Naive thymus-derived CD8-positive, alpha-beta T cell (primary cell): ENCODE results near the gene SDK2. TPM values are rescaled to one million over a fixed set of nuclear protein-coding genes. Genes with fewer than 3 reads are reported as not detected.
"Not testable (repeated sequence)": the region's sequence is repeated elsewhere in the genome, so short reads cannot be mapped to it uniquely, and the experiment has no call there.

Experiments used
- ATAC-seq, 2 donors: fragments of 150-1000 bp; cut with Tn5 transposase in 1 of 2; sonication (Bioruptor Pico), chemical (Tn5 transposase) in 1 of 2; 1 replicate in 1 of 2; 2 replicates in 1 of 2; pipeline ENCODE4 v1.10.0; 2021; ENCODE audit warnings: mild to moderate bottlenecking in 2 of 2, moderate library complexity in 2 of 2
- POLR2A ChIA-PET: fragments of 350-600 bp; sonication (Branson Sonifier 250); formaldehyde crosslinking; loops from one replicate; lab custom pipeline; 2021; ENCODE audit warnings: antibody characterized with exemption; lab: Charles Lee
- DNase-seq, 10 donors: peaks; one replicate each; pipeline versions ENCODE4 v3.0.0 to v3.0.0-alpha.2; 2020 to 2022
- H3K27ac Mint-ChIP-seq, 10 donors: one replicate each; pipeline ENCODE4 v1.8.0; 2020 to 2022; ENCODE audit warnings: mild to moderate bottlenecking in 10 of 10, mixed read lengths in 10 of 10, moderate library complexity in 4 of 10, inconsistent platforms in 1 of 10
- H3K27me3 Mint-ChIP-seq, 5 donors: one replicate each; pipeline ENCODE4 v1.8.0; 2021 to 2022; ENCODE audit warnings: mixed read lengths in 5 of 5
- H3K36me3 Mint-ChIP-seq, 3 donors: one replicate each; pipeline ENCODE4 v1.8.0; 2020 to 2022; ENCODE audit warnings: mixed read lengths in 3 of 3, mild to moderate bottlenecking in 2 of 3, inconsistent platforms in 1 of 3
- H3K4me1 Mint-ChIP-seq, 4 donors: one replicate each; pipeline ENCODE4 v1.8.0; 2021 to 2022; ENCODE audit warnings: mixed read lengths in 4 of 4
- H3K4me3 Mint-ChIP-seq, 10 donors: one replicate each; pipeline ENCODE4 v1.8.0; 2020 to 2022; ENCODE audit warnings: mild to moderate bottlenecking in 10 of 10, mixed read lengths in 10 of 10, moderate library complexity in 6 of 10, inconsistent platforms in 1 of 10
- H3K9me3 Mint-ChIP-seq, 9 donors: one replicate each; pipeline ENCODE4 v1.8.0; 2020 to 2022; ENCODE audit warnings: mixed read lengths in 9 of 9, mild to moderate bottlenecking in 3 of 9, inconsistent platforms in 1 of 9, moderate library complexity in 1 of 9
- polyA plus RNA-seq, 3 donors: library from polyadenylated mRNA; unstranded; fragments of 300-500 nt; fragmentation: Illumina TruSeq; gene quantifications; one replicate each; pipeline ENCODE4 v1.2.3, GENCODE V29; 2021
- total RNA-seq, 8 experiments: library from RNA in 2 of 8; stranded (reverse) in 2 of 8; gene quantifications; one replicate each; pipeline ENCODE4 v1.2.3 and lab custom pipeline; 2021 to 2026

The SDK2 gene
- total and polyA plus RNA-seq, 5 experiments from 2014 or later = 0.27 to 11.3 (median 4.2) TPM

GRCh38 chr17:73316919-73317505 is 327.2 kb downstream of the SDK2 start:
- Mint-ChIP-seq H3K9me3 (no peaks in the 10 kb centered on the region), H3K4me1 (peaks cover 0 to 6% (median 2%) of the 10 kb centered on the region in 4 donors), H3K27me3 (no peaks in the 10 kb centered on the region), H3K36me3 (no peaks in the 10 kb centered on the region), H3K27ac (peak overlapping the region in 1 of 10 donors; percentile 8), H3K4me3 (no peak overlapping the region)
- no peak for ATAC-seq
- POLR2A ChIA-PET = no interaction called here
- DNase-seq = no peak

- Mint-ChIP-seq H3K4me3 (no peak overlapping the region), H3K27ac (no peak overlapping the region), H3K9me3 (no peaks in the 10 kb centered on the region), H3K36me3 (no peaks in the 10 kb centered on the region), H3K27me3 (no peaks in the 10 kb centered on the region), H3K4me1 (peaks cover 0 to 8% (median 3%) of the 10 kb centered on the region in 4 donors)
- DNase-seq (no peak), ATAC-seq (no peak)
- POLR2A ChIA-PET = no interaction called here
Observed at GRCh38 chr17:73315471-73315870, 328.8 kb downstream of the SDK2 start.

- POLR2A ChIA-PET = interaction anchor here (1.2 kb wide), 1 partner anchor 10 kb away, joined by 3 read pairs; no protein-coding TSS in a partner anchor
- Mint-ChIP-seq H3K36me3 (no peaks in the 10 kb centered on the region), H3K27me3 (no peaks in the 10 kb centered on the region), H3K4me3 (peak overlapping the region in 9 of 10 donors; percentile 20 to 74 (median 65)), H3K27ac (peak overlapping the region in 5 of 10 donors; percentile 4 to 71 (median 23)), H3K9me3 (no peaks in the 10 kb centered on the region), H3K4me1 (peaks cover 9 to 20% (median 16%) of the 10 kb centered on the region in 4 donors)
- no peak for ATAC-seq
- no peak for DNase-seq
Observed at GRCh38 chr17:73313526-73314127, 330.6 kb downstream of the SDK2 start.

GRCh38 chr17:73312887-73313286 is 331.4 kb downstream of the SDK2 start:
- POLR2A ChIA-PET = interaction anchor here (0.7 to 1.1 kb wide), 2 partner anchors 82 to 85 kb away, joined by 3 to 5 read pairs; no protein-coding TSS in a partner anchor
- H3K4me3 Mint-ChIP-seq = peak overlapping the region; percentile 42 to 90 (median 83)
- H3K4me1 Mint-ChIP-seq = peaks cover 9 to 20% (median 16%) of the 10 kb centered on the region in 4 donors
- not testable (repeated sequence) for DNase-seq, H3K36me3 Mint-ChIP-seq, ATAC-seq, H3K27me3 Mint-ChIP-seq, H3K9me3 Mint-ChIP-seq
- H3K27ac Mint-ChIP-seq = peak overlapping the region in 6 of 10 donors; percentile 8 to 63 (median 38)

GRCh38 chr17:73311781-73312641 is 332.2 kb downstream of the SDK2 start, which contains the start of gene CDC42EP4:
CDC42EP4 (minus strand) TSS chr17:73312001; CDS start chr17:73286500, 25,501 bp downstream.
- Mint-ChIP-seq H3K36me3 (no peaks in the 10 kb centered on the region), H3K9me3 (no peaks in the 10 kb centered on the region), H3K4me3 (peak within 1 kb of the TSS; percentile 80 to 91 (median 85)), H3K27ac (peak within 1 kb of the TSS in 7 of 10 donors; percentile 41 to 77 (median 60)), H3K27me3 (peaks cover 0 to 1% (median 0%) of the 10 kb centered on the region in 5 donors), H3K4me1 (peaks cover 9 to 20% (median 15%) of the 10 kb centered on the region in 4 donors)
- DNase-seq (peak; percentile 65 to 83 (median 74)), ATAC-seq (peak; percentile 93 to 95)
- POLR2A ChIA-PET = interaction anchor here (1.1 kb wide), 1 partner anchor 81 kb away, joined by 3 read pairs; no protein-coding TSS in a partner anchor

- Mint-ChIP-seq H3K4me1 (peaks cover 9 to 20% (median 15%) of the 10 kb centered on the region in 4 donors), H3K4me3 (peak overlapping the region; percentile 80 to 90 (median 84)), H3K27me3 (peaks cover 0 to 1% (median 0%) of the 10 kb centered on the region in 5 donors), H3K36me3 (no peaks in the 10 kb centered on the region), H3K27ac (peak overlapping the region in 5 of 10 donors; percentile 27 to 60 (median 44)), H3K9me3 (no peaks in the 10 kb centered on the region)
- POLR2A ChIA-PET = no interaction called here
- DNase-seq (peak in 1 of 10 donors; percentile 7), ATAC-seq (peak; percentile 7 to 31)
Observed at GRCh38 chr17:73311428-73311780, 332.8 kb downstream of the SDK2 start.

- peak overlapping the region; percentile 75 to 91 (median 83) for H3K4me3 Mint-ChIP-seq
- H3K27me3 Mint-ChIP-seq = peaks cover 0 to 6% (median 0%) of the 10 kb centered on the region in 5 donors
- H3K9me3 Mint-ChIP-seq = no peaks in the 10 kb centered on the region
- H3K4me1 Mint-ChIP-seq = peaks cover 9 to 20% (median 15%) of the 10 kb centered on the region in 4 donors
- POLR2A ChIA-PET = no interaction called here
- no peaks in the 10 kb centered on the region for H3K36me3 Mint-ChIP-seq
- peak overlapping the region in 8 of 10 donors; percentile 5 to 93 (median 60) for H3K27ac Mint-ChIP-seq
- ATAC-seq = no peak
- DNase-seq = peak in 1 of 10 donors; percentile 6
Observed at GRCh38 chr17:73309727-73310596, 334.3 kb downstream of the SDK2 start.

- Mint-ChIP-seq H3K27me3 (peaks cover 2 to 14% (median 4%) of the 10 kb centered on the region in 5 donors), H3K4me3 (peak overlapping the region in 1 of 10 donors; percentile 83), H3K4me1 (peaks cover 9 to 20% (median 15%) of the 10 kb centered on the region in 4 donors), H3K27ac (peak overlapping the region in 1 of 10 donors; percentile 93)
- ATAC-seq, DNase-seq, H3K36me3 Mint-ChIP-seq, POLR2A ChIA-PET, H3K9me3 Mint-ChIP-seq: not testable (repeated sequence)
Observed at GRCh38 chr17:73308959-73309358, 335.3 kb downstream of the SDK2 start.

- POLR2A ChIA-PET = no interaction called here
- DNase-seq (no peak), ATAC-seq (no peak)
- H3K27me3 Mint-ChIP-seq = peaks cover 5 to 18% (median 7%) of the 10 kb centered on the region in 5 donors
- H3K4me1 Mint-ChIP-seq = peaks cover 9 to 18% (median 13%) of the 10 kb centered on the region in 4 donors
- peak overlapping the region in 1 of 10 donors; percentile 17 for H3K27ac Mint-ChIP-seq
- no peaks in the 10 kb centered on the region for H3K9me3 Mint-ChIP-seq
- H3K36me3 Mint-ChIP-seq = peaks cover 0 to 5% (median 0%) of the 10 kb centered on the region in 3 donors
- no peak overlapping the region for H3K4me3 Mint-ChIP-seq
Observed at GRCh38 chr17:73308017-73308823, 336.0 kb downstream of the SDK2 start.

- no peak for ATAC-seq
Observed at GRCh38 chr17:73307130-73307529, 337.1 kb downstream of the SDK2 start.

More at GRCh38 chr17:73307130-73307529, 337.1 kb downstream of the SDK2 start:
- H3K9me3 Mint-ChIP-seq = no peaks in the 10 kb centered on the region
- DNase-seq = no peak
- H3K4me1 Mint-ChIP-seq = peaks cover 9 to 16% (median 13%) of the 10 kb centered on the region in 4 donors
- POLR2A ChIA-PET = interaction anchor here (0.7 kb wide), 1 partner anchor 80 kb away, joined by 4 read pairs; no protein-coding TSS in a partner anchor
- no peak overlapping the region for H3K4me3 Mint-ChIP-seq
- no peak overlapping the region for H3K27ac Mint-ChIP-seq
- H3K36me3 Mint-ChIP-seq = peaks cover 0 to 5% (median 0%) of the 10 kb centered on the region in 3 donors
- peaks cover 5 to 18% (median 7%) of the 10 kb centered on the region in 5 donors for H3K27me3 Mint-ChIP-seq
